Activated CD4-positive, alpha-beta T cell treated with anti-CD3 and anti-CD28 coated beads, Interleukin-2, amount 10 ng/mL, durations not matched to agents 24 days and 14 days (primary cell): ENCODE data around the gene ACO2. TPM values are rescaled to one million over a fixed set of nuclear protein-coding genes. Genes with fewer than 3 reads are reported as not detected.
"Not testable (repeated sequence)": the region's sequence is repeated elsewhere in the genome, so short reads cannot be mapped to it uniquely, and the experiment has no call there.

Experiments
- DNase-seq: peaks from one replicate; pipeline ENCODE4 v3.0.0; 2022
- H3K27ac Mint-ChIP-seq: one replicate; pipeline ENCODE4 v1.8.0; 2022; ENCODE audit warnings: mild to moderate bottlenecking, mixed read lengths
- H3K27me3 Mint-ChIP-seq: one replicate; pipeline ENCODE4 v1.8.0; 2022; ENCODE audit warnings: mixed read lengths
- H3K36me3 Mint-ChIP-seq: one replicate; pipeline ENCODE4 v1.8.0; 2022; ENCODE audit warnings: low read depth, mild to moderate bottlenecking, mixed read lengths
- H3K4me1 Mint-ChIP-seq: one replicate; pipeline ENCODE4 v1.8.0; 2021; ENCODE audit warnings: mixed read lengths
- H3K4me3 Mint-ChIP-seq: one replicate; pipeline ENCODE4 v1.8.0; 2022; ENCODE audit warnings: mild to moderate bottlenecking, moderate library complexity, mixed read lengths
- H3K9me3 Mint-ChIP-seq: one replicate; pipeline ENCODE4 v1.8.0; 2021; ENCODE audit warnings: mixed read lengths
- intact Hi-C: fragments of 100-400 bp; cut with micrococcal nuclease; formaldehyde crosslinking; loops from one replicate; pipeline ENCODE4 v1.15.1; 2023
- total RNA-seq: library from RNA; stranded (reverse); gene quantifications from 2 replicates; pipeline ENCODE4 v1.2.3, GENCODE V29; 2022

Gene ACO2
- total RNA-seq, 1 donor from 2014 or later: 104 TPM

DNA sequence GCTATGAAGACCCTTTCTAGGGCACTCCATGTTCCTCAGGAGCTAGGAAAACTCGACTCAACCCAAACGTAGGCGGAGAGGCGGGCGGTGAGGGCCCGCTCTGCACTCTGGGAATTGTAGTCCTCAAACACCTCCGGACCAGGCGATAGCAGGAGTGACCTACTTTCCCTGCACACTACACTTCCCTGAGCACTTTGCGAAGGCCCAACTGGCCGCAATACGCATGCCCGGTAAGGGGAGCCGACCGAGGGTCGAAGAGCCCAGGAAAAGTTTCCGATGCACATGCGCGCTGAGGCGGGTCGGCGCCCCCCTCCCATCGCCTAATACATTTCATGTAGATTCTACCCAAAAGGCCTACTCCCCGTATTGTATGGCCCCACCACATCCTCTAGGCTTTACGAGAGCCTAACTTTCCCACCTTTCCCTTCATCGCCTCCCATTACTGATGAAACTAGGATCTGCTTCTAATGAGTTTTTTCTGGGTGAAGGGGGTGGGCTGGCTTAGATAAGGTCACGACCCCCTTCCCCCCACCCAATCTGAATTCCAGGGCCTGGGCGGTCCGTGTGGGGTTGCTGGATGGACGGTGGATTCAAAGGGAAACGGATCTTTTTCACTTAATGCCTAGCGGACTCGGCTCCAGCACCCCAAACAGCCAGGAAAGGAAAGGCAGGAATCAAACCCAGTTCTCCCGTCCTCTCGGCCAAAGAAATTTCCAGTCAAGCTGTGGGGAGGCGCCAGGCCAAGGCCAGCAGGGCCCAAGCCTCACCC lies 24.4 kb upstream of the ACO2 start:
- Mint-ChIP-seq H3K36me3 (peaks cover 28% of the 10 kb centered on the region), H3K9me3 (no peaks in the 10 kb centered on the region), H3K27ac (peak overlapping the region; percentile 91), H3K4me3 (peak overlapping the region; percentile 96), H3K4me1 (peaks cover 28% of the 10 kb centered on the region), H3K27me3 (no peaks in the 10 kb centered on the region)
- intact Hi-C loops: loop anchor here (1.0 to 10.0 kb wide), 6 partner anchors 40 to 807 kb away; partner anchors contain the start of genes DESI1, EP300, MRTFA and XRCC6
- DNase-seq: peak; percentile 96

DNA sequence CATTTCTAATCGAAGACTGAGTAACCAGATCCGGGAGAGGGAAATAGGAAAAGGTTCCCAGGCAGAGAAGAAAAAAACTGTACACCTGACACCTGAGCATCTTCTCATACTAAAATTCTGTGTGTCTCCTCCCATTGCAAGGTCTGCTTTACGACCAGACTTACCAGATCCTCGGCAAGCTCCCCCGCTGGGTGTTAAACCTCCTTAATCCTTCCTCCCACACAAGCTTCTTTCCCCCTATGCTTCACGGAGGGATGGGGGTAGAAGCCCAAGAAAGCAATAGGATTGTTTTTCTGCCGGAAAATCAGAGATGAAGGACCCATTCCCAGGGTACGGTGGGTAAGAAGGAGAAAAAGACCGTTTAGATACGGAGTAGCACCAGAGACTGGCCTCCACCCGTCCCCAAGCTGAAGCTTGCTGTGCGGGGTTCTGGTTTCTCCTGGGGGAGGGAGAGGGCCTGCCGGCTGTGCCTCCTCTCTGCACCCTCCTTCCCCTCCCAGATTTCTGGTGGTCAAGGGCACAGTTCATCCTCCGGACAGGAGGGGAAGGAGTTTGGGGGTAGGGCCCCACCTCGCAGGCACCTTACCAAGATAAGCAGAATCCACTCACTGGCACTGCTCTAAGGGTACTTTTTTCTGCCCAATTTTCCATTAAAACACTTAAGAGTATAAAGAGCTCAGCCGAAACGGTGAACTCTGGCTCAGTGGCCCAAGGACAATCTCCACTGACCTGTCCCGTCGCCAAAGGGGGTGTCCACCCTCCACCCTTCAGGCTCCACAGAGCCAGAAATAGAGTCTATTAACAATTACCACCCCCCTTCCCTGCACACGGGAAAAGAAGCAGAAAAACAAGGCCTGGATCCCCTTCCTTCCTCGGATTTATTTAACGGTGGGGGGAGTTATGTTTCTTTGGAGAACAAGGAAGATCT lies 23.5 kb upstream of the ACO2 start:
- Mint-ChIP-seq H3K9me3 (no peaks in the 10 kb centered on the region), H3K27me3 (no peaks in the 10 kb centered on the region), H3K4me1 (peaks cover 28% of the 10 kb centered on the region), H3K27ac (peak overlapping the region; percentile 91), H3K4me3 (peak overlapping the region; percentile 96), H3K36me3 (peaks cover 28% of the 10 kb centered on the region)
- DNase-seq: peak; percentile 80
- intact Hi-C loops: loop anchor here (1.0 to 10.0 kb wide), 6 partner anchors 41 to 808 kb away; partner anchors contain the start of genes EP300, MRTFA, RANGAP1 and ZC3H7B

DNA sequence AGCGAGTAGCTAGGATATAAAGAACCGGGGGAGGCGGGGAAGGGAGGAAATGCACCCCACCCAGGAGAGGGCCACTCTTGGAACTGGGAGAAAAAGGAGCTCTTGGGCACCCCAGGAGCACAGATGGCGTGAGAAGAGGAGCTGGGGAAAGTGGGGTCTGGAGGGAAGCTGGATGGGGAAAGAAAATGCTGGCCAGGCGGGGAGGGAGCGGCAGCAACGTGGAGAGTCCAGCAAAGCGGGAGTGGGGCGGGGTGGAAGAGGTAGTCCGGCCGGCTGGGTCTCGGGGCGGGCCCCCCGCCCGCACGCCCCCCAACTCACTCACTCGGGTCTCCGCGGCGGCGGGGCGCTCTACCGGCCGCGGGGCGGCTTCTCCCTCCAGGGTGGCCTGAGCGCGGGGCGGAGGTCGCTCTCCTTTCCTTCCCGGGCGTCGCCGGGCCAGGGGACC lies 22.8 kb upstream of the ACO2 start:
- Mint-ChIP-seq H3K36me3 (peaks cover 28% of the 10 kb centered on the region), H3K4me1 (peaks cover 28% of the 10 kb centered on the region), H3K4me3 (peak overlapping the region; percentile 96), H3K9me3 (no peaks in the 10 kb centered on the region), H3K27ac (peak overlapping the region; percentile 95), H3K27me3 (no peaks in the 10 kb centered on the region)
- DNase-seq: no peak
- intact Hi-C loops: loop anchor here (1.0 to 10.0 kb wide), 5 partner anchors 144 to 809 kb away; partner anchors contain the start of genes EP300, MRTFA, RANGAP1 and ZC3H7B

DNA sequence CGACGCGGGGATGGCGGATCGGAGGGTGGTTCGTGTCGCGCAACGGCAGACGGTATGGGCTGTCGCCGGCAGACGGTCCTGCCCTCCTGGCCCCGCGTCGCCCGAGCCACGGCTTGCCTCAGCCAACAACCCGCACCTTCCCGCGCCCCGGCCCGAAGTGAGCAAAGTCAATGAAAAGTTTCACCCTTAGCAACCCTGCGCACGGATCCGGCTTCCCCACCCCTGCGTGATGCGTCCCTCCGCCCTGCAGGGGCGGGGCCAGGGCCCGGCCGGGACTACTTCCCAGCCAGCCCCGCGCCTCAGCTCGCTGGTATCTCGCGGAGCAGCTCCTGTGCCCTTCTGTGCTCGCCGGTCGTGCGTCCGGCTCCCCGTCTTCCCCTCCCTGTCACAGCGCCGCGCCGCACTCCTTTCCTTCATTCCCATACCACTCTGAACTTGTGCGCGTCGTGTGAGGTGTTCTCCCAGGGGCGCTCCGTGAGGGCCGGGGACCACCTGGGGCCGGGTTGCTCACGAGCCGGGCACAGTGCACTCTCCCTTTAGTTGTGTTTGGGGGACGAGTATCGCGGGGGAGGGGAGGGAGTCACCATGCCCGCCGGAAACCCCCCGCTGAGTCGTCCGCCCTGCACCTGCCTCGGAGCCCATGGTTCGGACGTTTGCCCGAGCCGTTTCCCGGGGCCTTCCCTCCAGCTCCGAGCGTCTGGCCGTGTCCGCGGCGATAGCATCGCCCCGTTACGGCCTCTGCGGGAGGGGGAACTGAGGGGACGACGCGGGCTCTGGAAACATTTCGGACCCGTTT lies 22.1 kb upstream of the ACO2 start, which contains the start of gene TOB2:
TOB2 (minus strand) TSS at position 163 of the 796 bp plus-strand sequence. CDS start 9,456 bp downstream, outside the sequence.
- H3K27me3 Mint-ChIP-seq: no peaks in the 10 kb centered on the region
- H3K4me1 Mint-ChIP-seq: peaks cover 28% of the 10 kb centered on the region
- intact Hi-C loops: loop anchor here (1.0 to 10.0 kb wide), 5 partner anchors 145 to 810 kb away; partner anchors contain the start of genes EP300, MRTFA, RANGAP1 and ZC3H7B
- DNase-seq: peak; percentile 99
- no peaks in the 10 kb centered on the region for H3K9me3 Mint-ChIP-seq
- peaks cover 26% of the 10 kb centered on the region for H3K36me3 Mint-ChIP-seq
- H3K4me3 Mint-ChIP-seq: peak within 1 kb of the TSS; percentile 96
- H3K27ac Mint-ChIP-seq: peak within 1 kb of the TSS; percentile 95

DNA sequence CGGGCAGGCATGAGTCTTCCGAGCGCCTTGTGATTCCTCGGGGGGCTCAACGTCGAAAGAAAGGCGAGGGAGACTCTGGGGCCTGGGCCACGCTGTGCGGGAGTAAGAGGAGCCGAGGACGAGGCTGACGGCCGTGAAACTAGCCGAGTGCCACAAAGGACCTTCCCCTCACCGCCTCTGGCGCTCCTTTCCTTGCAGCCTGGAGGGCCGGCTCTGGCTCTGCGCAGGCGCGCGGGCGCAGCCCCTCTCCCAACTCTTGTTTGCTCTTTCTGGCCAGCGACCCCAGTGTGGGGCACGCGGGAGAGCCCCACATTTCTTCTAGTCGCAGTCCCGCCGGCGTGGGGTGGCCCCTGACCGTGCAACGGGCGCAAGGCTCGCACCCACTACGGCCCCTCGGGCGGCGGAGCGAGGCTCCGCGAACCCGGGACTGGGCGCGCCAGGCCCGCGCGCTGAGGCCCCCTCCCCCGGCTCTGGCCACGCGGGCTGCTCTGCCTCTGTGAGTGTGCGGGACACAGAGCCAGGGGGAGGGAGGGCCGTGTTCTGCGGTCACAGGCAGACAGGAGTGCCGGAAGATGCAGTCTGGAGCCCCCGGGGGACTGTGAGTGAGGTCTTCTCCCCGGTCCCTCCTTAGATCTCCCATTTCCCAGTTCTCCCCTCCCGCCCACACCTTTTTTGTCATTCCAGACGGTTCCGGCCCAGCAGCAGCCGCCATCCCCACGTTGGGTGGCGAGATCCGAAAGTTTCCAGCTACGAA lies 21.3 kb upstream of the ACO2 start:
- Mint-ChIP-seq H3K27me3 (no peaks in the 10 kb centered on the region), H3K36me3 (peaks cover 24% of the 10 kb centered on the region), H3K4me1 (peaks cover 23% of the 10 kb centered on the region), H3K4me3 (peak overlapping the region; percentile 96), H3K27ac (peak overlapping the region; percentile 95), H3K9me3 (no peaks in the 10 kb centered on the region)
- peak; percentile 89 for DNase-seq
- intact Hi-C loops: loop anchor here (1.0 to 10.0 kb wide), 7 partner anchors 21 to 810 kb away; partner anchors contain the start of genes DESI1, EP300, MRTFA and PHF5A

DNA sequence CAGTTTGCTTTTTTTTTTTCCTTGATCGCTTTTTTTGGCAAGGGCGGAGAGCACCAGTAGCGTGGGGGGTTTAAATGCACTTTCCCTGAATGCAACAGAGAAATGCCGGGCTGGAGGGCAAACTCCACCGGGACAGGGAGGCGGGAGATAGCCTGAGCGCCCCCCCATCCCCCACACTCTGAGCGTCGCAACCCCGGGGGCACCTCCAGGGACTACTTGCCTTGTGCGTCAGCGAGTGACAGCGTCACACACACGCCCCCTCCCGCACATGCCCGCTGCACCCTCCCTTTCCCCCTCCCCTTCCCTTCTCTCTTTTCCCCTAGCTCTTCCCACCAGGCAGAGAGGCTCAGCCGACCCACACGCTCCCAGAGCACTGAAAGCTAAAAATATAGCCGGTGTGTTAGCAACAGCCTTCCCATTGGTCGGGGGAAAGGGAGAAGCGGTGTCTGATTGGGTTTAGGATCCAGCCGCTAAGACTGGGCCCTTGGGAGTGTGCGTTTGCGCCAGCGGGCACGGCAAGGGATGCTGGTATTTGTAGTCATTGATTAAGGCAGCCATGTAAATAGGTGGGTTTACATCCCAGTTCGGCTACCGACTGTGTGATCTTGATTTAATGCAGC lies 20.6 kb upstream of the ACO2 start:
- H3K27me3 Mint-ChIP-seq: no peaks in the 10 kb centered on the region
- H3K27ac Mint-ChIP-seq: peak overlapping the region; percentile 95
- peaks cover 21% of the 10 kb centered on the region for H3K4me1 Mint-ChIP-seq
- no peaks in the 10 kb centered on the region for H3K9me3 Mint-ChIP-seq
- peak; percentile 97 for DNase-seq
- H3K36me3 Mint-ChIP-seq: peaks cover 19% of the 10 kb centered on the region
- H3K4me3 Mint-ChIP-seq: peak overlapping the region; percentile 96
- intact Hi-C loops: loop anchor here (1.0 to 10.0 kb wide), 7 partner anchors 20 to 811 kb away; partner anchors contain the start of genes DESI1, EP300, MRTFA and PHF5A

DNA sequence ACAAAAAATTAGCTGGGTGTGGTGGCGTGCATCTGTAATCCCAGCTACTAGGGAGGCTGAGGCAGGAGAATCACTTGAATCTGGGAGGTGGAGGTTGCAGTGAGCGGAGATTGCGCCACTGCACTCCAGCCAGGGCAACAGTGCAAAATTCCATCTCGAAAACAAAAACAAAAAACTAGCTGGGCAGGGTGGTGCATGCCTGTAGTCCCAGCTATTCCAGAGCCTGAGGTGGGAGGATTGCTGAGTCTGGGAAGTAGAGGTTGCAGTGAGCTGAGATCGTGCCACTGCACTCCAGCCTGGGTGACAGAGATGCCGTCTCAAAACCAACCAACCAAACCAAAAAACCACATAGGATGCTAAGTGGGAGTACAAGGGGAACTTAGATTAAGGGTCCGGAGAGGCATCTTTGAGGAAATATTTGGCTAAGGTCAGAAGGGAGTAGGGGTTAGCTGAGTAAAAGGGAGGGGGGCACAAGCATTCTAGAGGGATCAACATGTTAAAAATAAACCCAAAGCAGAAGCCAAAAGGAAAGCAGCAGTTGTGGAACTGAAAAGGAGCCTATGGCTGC lies 10.7 kb upstream of the ACO2 start:
- DNase-seq: no peak
- peaks cover 7% of the 10 kb centered on the region for H3K4me1 Mint-ChIP-seq
- peak overlapping the region; percentile 45 for H3K27ac Mint-ChIP-seq
- H3K4me3 Mint-ChIP-seq: no peak overlapping the region
- intact Hi-C loops: no loop called here
- no peaks in the 10 kb centered on the region for H3K9me3 Mint-ChIP-seq
- H3K36me3 Mint-ChIP-seq: peaks cover 41% of the 10 kb centered on the region
- H3K27me3 Mint-ChIP-seq: no peaks in the 10 kb centered on the region

DNA sequence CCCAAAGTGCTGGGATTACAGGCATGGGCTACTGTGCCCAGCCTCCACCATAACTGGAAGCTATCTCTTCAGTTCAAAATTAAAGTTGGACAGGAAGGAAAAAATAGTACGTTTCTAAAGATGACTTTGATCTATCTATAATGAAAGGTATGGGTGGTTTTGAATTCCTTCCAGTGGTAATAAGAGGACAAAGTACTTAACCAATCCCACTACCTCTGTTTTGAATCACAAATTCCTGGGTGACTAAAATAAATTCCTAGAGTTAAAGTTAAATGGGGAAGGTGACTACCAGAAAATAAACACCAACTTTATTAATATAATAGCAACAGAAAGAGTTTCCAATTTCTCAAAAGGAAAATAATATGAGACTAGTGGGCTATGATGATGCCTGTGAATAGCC lies 9.5 kb upstream of the ACO2 start:
- no peak overlapping the region for H3K27ac Mint-ChIP-seq
- intact Hi-C loops: no loop called here
- peaks cover 46% of the 10 kb centered on the region for H3K36me3 Mint-ChIP-seq
- H3K4me1 Mint-ChIP-seq: peaks cover 11% of the 10 kb centered on the region
- no peak for DNase-seq
- no peaks in the 10 kb centered on the region for H3K27me3 Mint-ChIP-seq
- H3K9me3 Mint-ChIP-seq: no peaks in the 10 kb centered on the region
- no peak overlapping the region for H3K4me3 Mint-ChIP-seq

DNA sequence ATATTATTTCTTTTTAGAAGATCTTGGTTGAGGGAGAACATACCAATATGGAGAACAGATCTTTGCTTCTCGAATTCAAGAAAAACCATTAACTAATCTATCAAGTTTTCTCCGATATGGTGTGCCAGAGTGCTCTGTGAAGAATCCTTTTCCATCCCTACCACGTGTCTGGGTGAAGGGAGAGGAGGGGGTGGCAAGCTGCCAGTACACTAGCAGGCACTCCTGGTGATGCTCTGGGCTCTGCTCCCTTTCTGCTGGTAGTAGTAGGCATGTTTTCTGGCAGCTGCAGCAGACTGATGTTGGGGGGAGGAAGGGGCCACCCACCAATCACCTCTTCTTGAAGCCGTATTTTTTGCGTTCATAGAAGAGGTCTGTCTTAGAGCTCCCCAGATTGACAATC lies 8.8 kb upstream of the ACO2 start:
- intact Hi-C loops: not testable (repeated sequence)
- peaks cover 12% of the 10 kb centered on the region for H3K4me1 Mint-ChIP-seq

DNA sequence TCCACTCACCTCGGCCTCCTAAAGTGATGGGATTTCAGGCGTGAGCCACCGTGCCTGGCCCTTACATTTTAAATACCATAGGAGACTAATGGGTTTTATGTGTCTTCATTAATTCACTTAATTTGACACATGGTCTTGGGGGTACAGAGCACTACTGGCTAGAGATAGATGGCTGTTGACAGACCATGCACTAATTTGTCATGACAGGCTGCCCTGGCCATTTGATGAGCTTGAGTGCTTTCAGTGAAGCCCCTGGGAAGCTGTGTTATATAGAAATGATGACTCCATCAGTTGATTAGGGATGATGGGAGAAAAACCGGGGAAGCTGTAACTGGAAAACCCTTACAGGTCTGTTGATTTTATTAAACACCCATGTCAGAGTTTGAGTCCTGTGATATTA lies 7.0 kb upstream of the ACO2 start:
- no peak overlapping the region for H3K27ac Mint-ChIP-seq
- DNase-seq: no peak
- intact Hi-C loops: no loop called here
- H3K36me3 Mint-ChIP-seq: peaks cover 62% of the 10 kb centered on the region
- H3K4me3 Mint-ChIP-seq: no peak overlapping the region
- no peaks in the 10 kb centered on the region for H3K9me3 Mint-ChIP-seq
- H3K4me1 Mint-ChIP-seq: peaks cover 15% of the 10 kb centered on the region
- H3K27me3 Mint-ChIP-seq: no peaks in the 10 kb centered on the region

More for the DNA sequence above, 8.8 kb upstream of the ACO2 start:
- not testable (repeated sequence) for DNase-seq, H3K9me3 Mint-ChIP-seq, H3K4me3 Mint-ChIP-seq, H3K27ac Mint-ChIP-seq, H3K27me3 Mint-ChIP-seq
- peaks cover 53% of the 10 kb centered on the region for H3K36me3 Mint-ChIP-seq

DNA sequence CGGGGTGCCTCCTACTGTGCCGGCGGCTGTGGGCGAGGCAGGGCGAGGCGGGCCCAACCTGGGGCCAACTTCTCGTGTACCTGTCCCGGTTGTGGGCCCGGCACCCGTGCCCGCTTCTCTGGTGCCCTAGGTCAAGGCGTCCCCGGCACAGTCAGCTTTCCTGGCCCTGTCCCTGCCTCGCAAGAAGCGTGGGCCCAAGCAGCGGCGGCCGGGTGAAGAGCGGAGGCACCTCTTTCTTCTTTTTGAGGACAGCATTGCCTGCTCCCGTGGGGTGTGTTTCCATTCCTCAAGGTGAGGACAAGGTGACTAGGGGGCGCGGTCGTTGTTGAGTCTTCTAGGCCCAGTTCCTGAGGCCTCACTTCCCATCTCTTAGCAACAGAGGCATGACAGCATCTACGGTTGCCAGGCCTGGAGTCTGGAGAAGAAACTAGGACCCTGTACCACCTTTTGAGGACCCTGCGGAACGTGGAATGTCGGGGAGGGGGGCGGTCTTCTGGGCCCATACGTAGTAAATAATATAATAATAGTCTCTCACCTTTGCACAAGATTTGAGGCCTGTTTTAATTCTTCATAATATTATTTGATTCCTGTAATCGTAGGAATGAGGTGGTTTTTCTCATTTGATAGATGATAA lies 418 bp downstream of the ACO2 start:
- Mint-ChIP-seq H3K9me3 (no peaks in the 10 kb centered on the region), H3K36me3 (peaks cover 36% of the 10 kb centered on the region), H3K4me1 (peaks cover 35% of the 10 kb centered on the region)

More for the DNA sequence above, 418 bp downstream of the ACO2 start:
- Mint-ChIP-seq H3K27me3 (no peaks in the 10 kb centered on the region), H3K4me3 (peak overlapping the region; percentile 86), H3K27ac (peak overlapping the region; percentile 97)
- no peak for DNase-seq
- intact Hi-C loops: loop anchor here (1.0 to 2.0 kb wide), 2 partner anchors 75 to 88 kb away; partner anchors contain the start of genes POLR3H and TEF
